ENCODE data around the gene DBT.

DNA sequence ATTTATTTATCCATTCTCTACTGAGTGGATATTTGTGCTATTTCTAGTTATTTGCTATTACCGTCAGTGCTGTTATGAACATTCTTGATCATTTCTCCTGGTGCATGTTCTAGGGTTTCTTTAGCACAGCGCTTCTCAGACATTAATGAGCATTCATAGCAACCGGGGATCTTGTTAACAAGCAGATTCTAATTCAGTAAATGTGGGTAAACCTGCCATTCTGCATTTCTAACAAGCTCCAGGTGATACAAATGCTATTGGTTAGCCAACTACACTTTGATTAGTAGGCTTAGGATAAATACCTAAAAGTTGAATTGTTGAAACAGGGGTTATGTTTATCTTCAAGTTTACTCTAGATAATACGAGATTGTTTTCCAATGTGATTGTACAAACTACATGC, 3.3 kb upstream of the DBT start:
- TF ChIP-seq, protein P1, sequence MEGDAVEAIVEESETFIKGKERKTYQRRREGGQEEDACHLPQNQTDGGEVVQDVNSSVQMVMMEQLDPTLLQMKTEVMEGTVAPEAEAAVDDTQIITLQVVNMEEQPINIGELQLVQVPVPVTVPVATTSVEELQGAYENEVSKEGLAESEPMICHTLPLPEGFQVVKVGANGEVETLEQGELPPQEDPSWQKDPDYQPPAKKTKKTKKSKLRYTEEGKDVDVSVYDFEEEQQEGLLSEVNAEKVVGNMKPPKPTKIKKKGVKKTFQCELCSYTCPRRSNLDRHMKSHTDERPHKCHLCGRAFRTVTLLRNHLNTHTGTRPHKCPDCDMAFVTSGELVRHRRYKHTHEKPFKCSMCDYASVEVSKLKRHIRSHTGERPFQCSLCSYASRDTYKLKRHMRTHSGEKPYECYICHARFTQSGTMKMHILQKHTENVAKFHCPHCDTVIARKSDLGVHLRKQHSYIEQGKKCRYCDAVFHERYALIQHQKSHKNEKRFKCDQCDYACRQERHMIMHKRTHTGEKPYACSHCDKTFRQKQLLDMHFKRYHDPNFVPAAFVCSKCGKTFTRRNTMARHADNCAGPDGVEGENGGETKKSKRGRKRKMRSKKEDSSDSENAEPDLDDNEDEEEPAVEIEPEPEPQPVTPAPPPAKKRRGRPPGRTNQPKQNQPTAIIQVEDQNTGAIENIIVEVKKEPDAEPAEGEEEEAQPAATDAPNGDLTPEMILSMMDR (IDR thresholded peaks at IDR 0.05) = no peak
- no peak for TF ChIP-seq POLR2A (IDR thresholded peaks at IDR 0.05)

Data from tibial nerve (tissue), 3 donors.